Measurements from ENCODE around the gene NAPA.

The NAPA gene

DNA sequence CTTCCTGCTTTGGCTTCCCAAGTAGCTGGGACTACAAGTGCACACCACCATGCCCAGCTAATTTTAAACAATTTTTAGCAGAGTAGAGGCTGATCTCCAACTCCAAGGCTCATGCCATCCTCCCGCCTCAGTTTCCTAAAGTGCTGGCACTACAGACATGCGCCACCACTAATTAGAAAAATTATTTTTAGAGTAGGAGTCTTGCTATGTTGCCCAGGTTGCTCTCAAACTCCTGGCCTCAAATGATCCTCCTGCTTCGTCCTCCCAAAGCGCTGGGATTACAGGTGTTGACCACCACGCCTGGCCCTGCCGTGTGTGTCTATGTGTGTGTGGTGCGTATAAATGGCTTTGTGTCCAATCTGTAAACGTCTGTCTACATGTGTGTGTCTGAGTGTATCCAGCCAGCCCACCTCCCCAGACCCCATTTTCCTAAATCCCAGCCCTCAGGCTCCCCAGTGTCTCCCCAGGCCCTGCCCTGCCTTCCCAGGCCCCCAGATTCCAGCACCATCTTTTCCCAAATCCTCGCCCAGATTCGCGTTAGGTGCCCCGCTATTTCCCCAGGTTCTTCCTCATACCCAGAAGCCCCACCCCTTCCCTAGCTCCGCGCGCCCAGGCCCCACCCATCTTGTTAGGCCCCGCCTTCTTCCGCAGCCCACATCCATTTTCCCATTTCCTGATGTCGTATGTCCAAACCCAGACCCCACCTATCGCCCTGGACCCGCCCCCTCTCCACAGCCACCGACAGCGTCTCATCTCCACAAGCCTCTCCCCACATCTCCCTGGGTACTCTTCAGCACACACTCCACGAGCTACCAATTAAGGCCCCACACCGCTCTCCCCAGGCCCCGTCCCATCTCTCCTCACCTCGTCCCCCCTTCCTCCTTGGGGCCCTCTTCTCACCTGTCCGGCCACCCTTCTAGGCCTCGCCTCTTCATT is 68.1 kb downstream of the NAPA start:
- DNase-seq: no peak
- H3K27me3 ChIP-seq (replicated peaks): peaks cover 48% of the 10 kb centered on the region
- H3K4me3 ChIP-seq (ENCODE audit: low read depth, low read length): no peak overlapping the region
- TF ChIP-seq, protein P1, sequence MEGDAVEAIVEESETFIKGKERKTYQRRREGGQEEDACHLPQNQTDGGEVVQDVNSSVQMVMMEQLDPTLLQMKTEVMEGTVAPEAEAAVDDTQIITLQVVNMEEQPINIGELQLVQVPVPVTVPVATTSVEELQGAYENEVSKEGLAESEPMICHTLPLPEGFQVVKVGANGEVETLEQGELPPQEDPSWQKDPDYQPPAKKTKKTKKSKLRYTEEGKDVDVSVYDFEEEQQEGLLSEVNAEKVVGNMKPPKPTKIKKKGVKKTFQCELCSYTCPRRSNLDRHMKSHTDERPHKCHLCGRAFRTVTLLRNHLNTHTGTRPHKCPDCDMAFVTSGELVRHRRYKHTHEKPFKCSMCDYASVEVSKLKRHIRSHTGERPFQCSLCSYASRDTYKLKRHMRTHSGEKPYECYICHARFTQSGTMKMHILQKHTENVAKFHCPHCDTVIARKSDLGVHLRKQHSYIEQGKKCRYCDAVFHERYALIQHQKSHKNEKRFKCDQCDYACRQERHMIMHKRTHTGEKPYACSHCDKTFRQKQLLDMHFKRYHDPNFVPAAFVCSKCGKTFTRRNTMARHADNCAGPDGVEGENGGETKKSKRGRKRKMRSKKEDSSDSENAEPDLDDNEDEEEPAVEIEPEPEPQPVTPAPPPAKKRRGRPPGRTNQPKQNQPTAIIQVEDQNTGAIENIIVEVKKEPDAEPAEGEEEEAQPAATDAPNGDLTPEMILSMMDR (IDR thresholded peaks at IDR 0.05; ENCODE audit: low read depth, low read length, missing control alignments): no peak
- H3K27ac ChIP-seq: no peak overlapping the region
- in situ Hi-C loops (cut with HindIII; ENCODE audit: low pct_ligation_motif_present, low sequenced_read_pairs): no loop called here
- no peaks in the 10 kb centered on the region for H3K36me3 ChIP-seq (replicated peaks)

DNA sequence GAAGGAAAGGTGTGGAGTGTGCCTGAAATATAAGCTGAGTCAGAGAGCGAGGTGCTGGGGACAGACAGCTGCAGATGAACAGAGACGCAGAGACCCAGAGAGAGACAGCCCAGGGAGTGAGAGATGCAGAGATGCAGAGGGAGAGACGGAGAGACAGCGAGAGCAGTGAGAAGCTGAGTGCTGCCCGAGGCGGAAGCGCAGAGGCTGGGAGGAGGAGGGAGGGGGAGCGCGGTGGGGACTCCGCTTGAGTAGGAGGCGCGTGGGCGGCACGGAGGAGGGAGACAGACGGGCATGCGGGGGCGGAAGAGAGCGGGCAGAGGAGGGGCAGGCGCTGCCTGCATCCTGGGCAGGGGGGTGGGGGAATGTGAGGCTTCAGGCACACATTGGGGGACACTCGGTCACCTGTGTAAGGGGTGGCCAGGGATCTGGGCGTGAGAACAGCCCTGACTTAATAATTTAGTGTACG is 68.9 kb downstream of the NAPA start:
- no peaks in the 10 kb centered on the region for H3K36me3 ChIP-seq (replicated peaks)
- TF ChIP-seq, protein P1 (IDR thresholded peaks at IDR 0.05; ENCODE audit: low read depth, low read length, missing control alignments): no peak
- H3K4me3 ChIP-seq (ENCODE audit: low read depth, low read length): no peak overlapping the region
- no peak for DNase-seq
- no peak overlapping the region for H3K27ac ChIP-seq
- peaks cover 46% of the 10 kb centered on the region for H3K27me3 ChIP-seq (replicated peaks)
- in situ Hi-C loops (cut with HindIII; ENCODE audit: low pct_ligation_motif_present, low sequenced_read_pairs): no loop called here

DNA sequence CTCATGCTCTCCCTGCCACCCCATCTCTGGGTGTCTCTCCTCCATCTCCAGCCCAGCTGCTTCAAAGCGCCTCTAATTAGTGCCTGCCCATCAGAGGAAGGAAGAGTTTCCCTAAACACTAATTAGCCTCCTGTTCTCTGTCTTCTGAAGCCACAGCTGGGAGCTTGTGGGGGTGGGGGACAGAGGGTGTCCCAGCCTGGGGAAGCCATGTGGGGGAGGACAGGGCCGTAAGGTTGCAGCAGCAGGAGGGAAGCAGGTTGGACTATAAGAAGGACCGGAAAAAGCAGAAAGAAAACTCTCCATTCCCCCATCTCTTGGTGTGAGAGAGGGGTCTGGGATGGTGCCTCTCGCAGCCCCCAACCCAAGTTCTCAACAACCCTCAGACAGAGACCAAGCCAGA is 69.3 kb downstream of the NAPA start:
- in situ Hi-C loops (cut with HindIII; ENCODE audit: low pct_ligation_motif_present, low sequenced_read_pairs): no loop called here
- Histone ChIP-seq H3K4me3 (ENCODE audit: low read depth, low read length) (no peak overlapping the region), H3K36me3 (replicated peaks) (no peaks in the 10 kb centered on the region), H3K27ac (no peak overlapping the region), H3K27me3 (replicated peaks) (peaks cover 46% of the 10 kb centered on the region)
- TF ChIP-seq, protein P1 (IDR thresholded peaks at IDR 0.05; ENCODE audit: low read depth, low read length, missing control alignments): no peak
- no peak for DNase-seq

GRCh38 chr19:47444388-47444821 is 70.5 kb downstream of the NAPA start:
- no peak for DNase-seq
- Histone ChIP-seq H3K27ac (no peak overlapping the region), H3K36me3 (replicated peaks) (no peaks in the 10 kb centered on the region), H3K4me3 (ENCODE audit: low read depth, low read length) (no peak overlapping the region), H3K27me3 (replicated peaks) (peaks cover 45% of the 10 kb centered on the region)
- in situ Hi-C loops (cut with HindIII; ENCODE audit: low pct_ligation_motif_present, low sequenced_read_pairs): no loop called here
- TF ChIP-seq, protein P1 (IDR thresholded peaks at IDR 0.05; ENCODE audit: low read depth, low read length, missing control alignments): no peak

GRCh38 chr19:47443331-47443730 is 71.5 kb downstream of the NAPA start:
- Histone ChIP-seq H3K27me3 (replicated peaks) (peaks cover 34% of the 10 kb centered on the region), H3K4me3 (ENCODE audit: low read depth, low read length) (no peak overlapping the region), H3K36me3 (replicated peaks) (no peaks in the 10 kb centered on the region), H3K27ac (no peak overlapping the region)
- DNase-seq: no peak
- TF ChIP-seq, protein P1 (IDR thresholded peaks at IDR 0.05; ENCODE audit: low read depth, low read length, missing control alignments): no peak
- in situ Hi-C loops (cut with HindIII; ENCODE audit: low pct_ligation_motif_present, low sequenced_read_pairs): no loop called here

All from brain microvascular endothelial cell (primary cell).